ENCODE measurements around the gene MBNL2.

The MBNL2 gene

DNA sequence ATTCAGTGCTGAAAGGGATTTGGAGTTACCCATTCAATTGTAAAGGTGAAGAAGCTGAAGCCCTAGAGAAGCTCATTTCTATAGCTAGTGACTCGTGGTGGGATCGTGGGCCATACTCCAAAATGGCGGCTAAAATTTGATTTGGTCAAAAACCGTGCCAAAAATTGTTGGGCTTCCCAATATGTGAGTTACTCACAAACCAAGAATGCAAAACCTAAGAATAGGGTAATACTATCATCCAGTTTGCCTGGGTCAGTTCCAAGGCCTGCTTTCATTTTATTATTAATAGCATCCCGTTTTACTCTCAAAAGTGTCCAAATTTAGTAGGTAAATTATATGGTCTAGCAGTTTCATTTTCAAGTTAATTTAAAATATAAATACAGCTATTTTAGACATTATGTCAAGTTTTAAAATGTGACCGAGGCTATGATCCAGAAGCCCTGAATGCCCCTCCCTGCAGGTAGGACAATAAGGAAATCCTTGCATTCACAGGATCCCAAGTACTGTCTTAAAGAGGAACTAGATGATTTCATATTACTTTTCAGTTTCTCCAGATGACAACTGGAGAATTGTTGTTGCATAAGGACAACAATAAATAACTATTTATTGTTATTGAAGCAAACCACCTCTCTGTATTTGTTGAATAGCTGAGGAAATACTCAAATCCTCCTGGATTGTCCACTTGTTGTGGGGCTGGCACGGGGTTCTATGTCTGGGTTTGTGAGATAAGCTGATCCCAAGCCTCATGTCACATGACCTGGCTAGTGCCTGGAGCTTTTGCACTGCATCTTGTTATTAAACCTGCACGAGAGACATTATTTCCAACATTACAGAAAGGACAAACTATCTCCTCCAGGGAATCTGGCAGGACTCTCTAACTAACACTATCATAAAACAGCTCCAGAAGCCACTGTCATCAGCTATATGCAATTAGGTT lies 200.3 kb downstream of the MBNL2 start:
- H3K27me3 Mint-ChIP-seq: peaks cover 22% of the 10 kb centered on the region
- H3K4me3 Mint-ChIP-seq: no peak overlapping the region
- H3K4me1 Mint-ChIP-seq (ENCODE audit: low read depth): no peaks in the 10 kb centered on the region
- no peak for DNase-seq
- H3K36me3 Mint-ChIP-seq (ENCODE audit: low read depth): no peaks in the 10 kb centered on the region
- H3K27ac Mint-ChIP-seq: no peak overlapping the region
- no peaks in the 10 kb centered on the region for H3K9me3 Mint-ChIP-seq

DNA sequence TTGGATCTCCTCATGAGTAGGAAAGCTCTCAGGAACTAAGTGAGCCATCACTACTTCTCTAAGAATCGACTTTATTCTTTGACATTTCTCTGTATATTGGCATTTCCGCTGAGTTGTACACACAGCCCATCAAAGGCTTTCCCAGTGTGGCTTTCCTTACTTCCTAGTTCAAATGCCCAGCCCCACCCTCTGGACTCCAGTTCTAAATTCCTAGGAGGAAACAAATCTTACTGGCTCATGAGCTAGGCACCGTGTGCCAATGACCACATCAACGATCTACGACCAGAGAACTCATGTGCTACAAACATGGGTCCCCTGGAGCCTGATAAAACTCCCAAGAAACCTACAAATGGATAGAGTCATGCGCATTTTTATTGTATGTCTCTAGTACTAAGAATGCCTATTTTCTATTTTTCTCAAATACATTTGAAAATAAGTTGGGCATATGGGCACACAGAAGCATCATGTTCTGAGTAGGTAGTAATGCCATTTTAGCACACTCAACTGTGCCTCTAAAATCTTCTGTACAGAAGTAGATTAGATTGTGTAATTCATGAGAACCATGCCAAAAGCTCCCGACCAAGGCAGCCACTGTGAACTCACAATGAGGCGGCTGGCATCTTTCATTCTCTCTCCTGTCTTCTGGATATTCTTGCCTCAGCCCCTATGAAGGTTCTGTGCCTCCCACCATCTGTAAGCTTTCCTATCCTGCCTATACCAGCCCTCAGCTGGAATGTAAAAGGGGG lies 201.3 kb downstream of the MBNL2 start:
- Mint-ChIP-seq H3K27me3 (peaks cover 24% of the 10 kb centered on the region), H3K9me3 (no peaks in the 10 kb centered on the region), H3K4me3 (no peak overlapping the region), H3K4me1 (ENCODE audit: low read depth) (no peaks in the 10 kb centered on the region), H3K36me3 (ENCODE audit: low read depth) (no peaks in the 10 kb centered on the region), H3K27ac (no peak overlapping the region)
- DNase-seq: no peak

DNA sequence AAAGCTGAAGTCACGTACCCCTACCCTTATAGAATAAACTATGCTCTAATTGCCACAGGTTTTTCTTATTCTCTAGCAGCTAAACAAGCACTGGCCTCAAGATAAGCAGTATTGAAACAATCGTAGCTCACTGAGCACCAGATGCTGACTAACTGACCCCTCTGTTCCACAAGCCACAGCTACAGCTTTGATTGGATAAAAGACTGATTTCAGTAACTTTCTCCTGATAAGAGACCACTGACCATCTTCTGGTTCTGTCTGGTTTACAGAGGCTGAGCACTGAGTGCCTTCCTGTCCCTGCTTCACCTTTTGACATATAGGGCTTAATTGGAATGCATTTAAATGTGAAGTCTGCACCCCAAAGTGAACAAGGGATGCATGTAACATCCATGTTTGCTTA lies 203.5 kb downstream of the MBNL2 start:
- Mint-ChIP-seq H3K27me3 (peaks cover 26% of the 10 kb centered on the region), H3K4me3 (no peak overlapping the region), H3K4me1 (ENCODE audit: low read depth) (no peaks in the 10 kb centered on the region), H3K9me3 (no peaks in the 10 kb centered on the region), H3K27ac (no peak overlapping the region), H3K36me3 (ENCODE audit: low read depth) (no peaks in the 10 kb centered on the region)
- DNase-seq: no peak

DNA sequence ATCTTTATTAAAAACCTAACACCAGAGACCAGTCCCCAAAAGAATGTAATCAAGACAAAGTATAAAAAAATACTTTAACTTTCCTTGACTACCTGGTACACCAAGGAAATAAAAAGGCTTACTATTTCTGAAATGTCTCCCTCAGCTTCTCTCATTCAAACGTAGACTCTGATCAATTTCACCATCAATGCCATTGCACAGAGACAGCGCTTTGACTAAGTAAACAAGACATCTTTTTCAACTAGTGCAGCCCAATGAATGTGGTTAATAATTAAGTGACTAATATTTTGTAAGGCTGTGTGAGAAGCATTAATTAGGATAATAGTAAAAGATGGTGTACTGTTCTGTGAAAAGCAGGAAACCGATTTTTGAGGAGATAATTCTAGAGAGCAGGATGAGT lies 204.6 kb downstream of the MBNL2 start:
- Mint-ChIP-seq H3K27ac (no peak overlapping the region), H3K36me3 (ENCODE audit: low read depth) (no peaks in the 10 kb centered on the region), H3K27me3 (peaks cover 26% of the 10 kb centered on the region), H3K4me1 (ENCODE audit: low read depth) (peaks cover 2% of the 10 kb centered on the region), H3K9me3 (no peaks in the 10 kb centered on the region), H3K4me3 (no peak overlapping the region)
- no peak for DNase-seq

DNA sequence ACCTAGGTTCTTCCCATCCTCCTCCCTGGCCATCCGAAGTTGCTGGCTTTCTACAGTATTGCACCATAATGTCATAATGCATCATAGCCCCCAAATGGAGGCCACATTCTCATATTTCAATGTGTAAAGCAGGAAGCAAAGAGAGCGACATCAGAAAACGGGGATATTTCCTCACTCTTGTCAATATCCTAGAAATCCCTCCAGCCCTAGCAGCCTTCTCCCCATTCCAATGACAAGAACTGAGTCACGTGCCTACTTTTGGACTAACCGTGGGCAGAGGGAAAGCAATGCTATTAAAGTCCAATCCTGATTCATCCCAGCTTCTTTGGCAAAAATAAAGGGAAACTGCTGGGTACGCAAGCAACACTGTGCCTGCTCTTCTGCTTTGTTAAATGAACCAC lies 207.5 kb downstream of the MBNL2 start:
- Mint-ChIP-seq H3K4me1 (ENCODE audit: low read depth) (peaks cover 12% of the 10 kb centered on the region), H3K27ac (no peak overlapping the region), H3K36me3 (ENCODE audit: low read depth) (peaks cover 12% of the 10 kb centered on the region), H3K27me3 (peaks cover 20% of the 10 kb centered on the region), H3K4me3 (no peak overlapping the region), H3K9me3 (no peaks in the 10 kb centered on the region)
- no peak for DNase-seq

DNA sequence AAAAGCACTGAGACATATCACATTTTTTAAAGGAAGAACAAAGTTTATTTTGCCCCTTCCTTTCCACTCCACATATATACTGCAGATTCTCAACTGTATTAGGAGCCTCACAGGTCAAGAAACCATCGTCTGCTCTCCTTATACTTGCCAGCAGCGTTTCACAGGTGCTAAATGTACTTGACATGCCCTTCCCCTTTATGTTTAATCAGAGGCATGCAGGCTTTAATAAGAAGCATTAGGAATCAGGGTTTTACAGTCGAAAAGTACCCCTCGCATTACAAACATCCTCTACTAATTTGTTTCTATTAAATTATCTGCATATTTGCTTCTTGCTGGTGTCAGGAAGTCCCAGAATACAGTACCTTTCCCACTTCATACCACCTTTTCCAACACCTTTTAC lies 208.2 kb downstream of the MBNL2 start:
- Mint-ChIP-seq H3K4me1 (ENCODE audit: low read depth) (peaks cover 18% of the 10 kb centered on the region), H3K27ac (no peak overlapping the region), H3K9me3 (no peaks in the 10 kb centered on the region), H3K27me3 (peaks cover 16% of the 10 kb centered on the region), H3K36me3 (ENCODE audit: low read depth) (peaks cover 14% of the 10 kb centered on the region), H3K4me3 (no peak overlapping the region)
- DNase-seq: no peak

DNA sequence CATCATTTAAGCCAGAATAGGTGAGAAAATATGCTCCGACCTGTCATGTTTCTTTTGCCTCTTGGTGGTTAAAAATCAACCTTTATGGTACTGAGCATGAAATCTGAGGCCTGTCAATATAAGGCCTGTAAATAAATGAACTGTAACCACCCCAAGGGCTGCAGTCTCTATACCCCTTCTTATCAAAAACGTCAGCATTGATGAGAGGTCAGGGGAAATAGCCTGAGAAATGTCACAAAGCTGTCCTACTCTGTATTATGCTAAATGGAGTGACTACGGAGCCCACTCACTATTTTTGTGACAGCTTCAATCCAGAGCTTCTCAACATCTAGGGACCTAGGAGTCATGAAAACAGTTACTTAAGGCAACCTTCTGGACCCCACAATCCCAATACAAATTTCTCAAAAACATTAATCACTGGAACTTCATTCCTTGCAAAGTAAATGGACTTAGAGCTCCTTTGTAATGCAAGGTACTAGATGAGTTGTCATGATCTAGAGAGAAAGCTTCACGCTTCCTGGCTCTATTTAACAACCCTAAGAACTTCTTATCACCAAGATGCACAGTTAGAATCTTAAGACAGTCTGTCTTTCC lies 209.1 kb downstream of the MBNL2 start:
- H3K27me3 Mint-ChIP-seq: peaks cover 13% of the 10 kb centered on the region
- no peaks in the 10 kb centered on the region for H3K9me3 Mint-ChIP-seq
- H3K36me3 Mint-ChIP-seq (ENCODE audit: low read depth): peaks cover 14% of the 10 kb centered on the region
- peak overlapping the region; percentile 94 for H3K4me3 Mint-ChIP-seq
- H3K4me1 Mint-ChIP-seq (ENCODE audit: low read depth): peaks cover 25% of the 10 kb centered on the region
- no peak overlapping the region for H3K27ac Mint-ChIP-seq
- DNase-seq: no peak

DNA sequence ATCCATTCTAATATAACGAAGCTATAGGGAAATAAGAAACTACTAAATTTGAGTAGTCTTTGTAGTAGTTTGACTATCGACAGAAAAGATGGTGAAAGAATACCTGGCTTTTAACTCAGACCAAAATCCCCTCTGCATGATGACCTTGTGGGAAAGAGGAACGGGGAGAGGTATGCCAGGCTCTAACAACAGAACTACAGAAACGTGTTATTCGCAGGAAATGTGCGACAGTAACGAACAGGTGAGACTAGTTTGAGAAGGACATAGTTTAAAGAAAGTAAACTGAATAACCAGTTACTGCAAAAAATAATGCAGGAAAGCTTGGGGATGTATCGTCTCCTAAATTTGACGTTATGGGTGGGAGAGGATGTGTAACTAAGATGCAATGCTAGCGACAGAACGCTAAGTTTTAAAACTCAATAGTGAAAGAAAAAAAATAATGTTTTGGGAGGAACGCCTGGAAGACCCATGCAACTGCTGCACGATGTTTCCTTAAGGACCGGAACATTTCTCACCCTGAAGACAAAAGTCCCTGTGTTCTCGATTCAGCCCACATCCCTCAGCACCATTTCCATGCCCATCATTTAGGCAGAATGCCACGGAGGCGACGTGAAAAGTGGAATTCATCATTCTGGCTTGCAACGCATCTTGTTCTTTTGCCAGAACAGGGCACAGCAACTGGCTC lies 210.2 kb downstream of the MBNL2 start:
- Mint-ChIP-seq H3K4me1 (ENCODE audit: low read depth) (peaks cover 34% of the 10 kb centered on the region), H3K27ac (peak overlapping the region; percentile 97), H3K4me3 (peak overlapping the region; percentile 94), H3K9me3 (no peaks in the 10 kb centered on the region), H3K27me3 (peaks cover 8% of the 10 kb centered on the region), H3K36me3 (ENCODE audit: low read depth) (peaks cover 18% of the 10 kb centered on the region)
- DNase-seq: no peak

DNA sequence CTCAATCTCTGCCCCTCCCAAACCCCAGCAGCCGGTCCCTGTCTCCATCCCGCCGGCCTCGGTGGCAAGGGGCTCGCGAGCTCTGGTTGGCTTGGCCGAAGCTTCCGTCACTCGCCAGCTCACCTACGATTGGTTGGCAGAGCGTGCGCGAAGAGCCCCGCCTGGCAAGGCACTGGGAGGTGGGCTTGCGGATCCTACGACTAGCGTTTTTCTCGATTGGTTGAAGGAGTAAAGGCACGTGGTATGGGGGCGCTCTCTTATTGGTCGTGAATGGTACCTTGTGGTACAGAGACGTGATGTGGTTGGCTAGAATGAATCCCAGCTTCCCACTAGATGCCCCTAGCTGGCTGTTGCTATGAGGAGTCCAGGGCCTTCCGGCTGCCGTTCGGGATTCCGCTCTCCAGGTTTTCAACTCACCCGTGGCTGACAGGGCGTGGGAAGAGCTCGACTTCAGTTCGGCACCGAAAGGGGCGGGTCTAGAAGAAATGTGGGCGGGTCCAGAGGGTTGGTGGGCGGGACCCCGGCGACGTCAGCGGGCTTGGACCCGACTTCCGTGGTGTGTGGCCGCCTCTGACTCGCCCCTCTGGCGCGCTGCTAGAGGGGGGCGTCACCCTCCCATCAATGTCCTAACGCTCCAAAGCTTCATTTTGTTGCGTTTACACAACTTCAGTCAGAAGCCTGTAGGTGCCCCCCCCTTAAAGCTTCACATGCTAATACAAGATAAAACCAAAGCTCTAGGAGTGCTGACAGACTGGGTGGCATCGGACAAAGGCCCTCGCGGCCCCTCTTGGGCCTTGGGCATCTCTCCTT lies 211.0 kb downstream of the MBNL2 start:
- Mint-ChIP-seq H3K4me1 (ENCODE audit: low read depth) (peaks cover 34% of the 10 kb centered on the region), H3K4me3 (peak overlapping the region; percentile 94), H3K27ac (peak overlapping the region; percentile 97), H3K27me3 (peaks cover 3% of the 10 kb centered on the region), H3K36me3 (ENCODE audit: low read depth) (peaks cover 18% of the 10 kb centered on the region), H3K9me3 (no peaks in the 10 kb centered on the region)
- DNase-seq: peak; percentile 100

DNA sequence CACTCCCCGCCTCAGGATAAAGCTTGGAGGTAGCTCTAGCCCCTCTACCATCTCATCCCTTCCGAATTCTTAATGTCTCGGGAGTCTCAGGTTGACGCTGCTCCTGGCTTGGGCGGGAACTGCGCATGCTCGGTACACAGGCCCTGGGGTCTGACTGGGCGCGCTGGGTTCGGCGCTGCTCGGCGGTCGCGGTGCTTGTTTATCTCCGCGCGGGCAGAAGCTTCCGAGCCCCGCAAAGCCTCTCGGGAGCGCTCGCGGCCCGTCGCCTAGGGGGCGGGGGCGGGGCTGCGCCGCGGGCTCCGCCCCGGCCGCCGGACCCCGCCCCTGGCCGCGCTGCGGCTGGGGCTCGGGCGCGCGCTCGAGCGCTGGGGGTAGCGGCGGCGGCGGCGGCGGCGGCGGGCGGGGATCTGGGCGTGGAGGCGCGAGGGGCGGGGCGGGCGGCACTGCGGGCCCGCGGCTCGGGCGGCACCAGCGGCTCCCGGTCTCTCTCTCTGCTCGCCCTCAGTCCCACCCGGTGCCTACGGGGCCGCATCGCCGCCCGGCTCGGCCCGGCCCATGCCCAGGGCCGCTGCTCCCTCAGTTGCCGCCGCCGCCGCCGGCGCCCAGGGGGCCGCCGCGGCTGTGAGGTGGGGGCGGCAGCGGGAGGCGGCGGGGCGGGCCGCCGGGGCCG lies 211.7 kb downstream of the MBNL2 start, which contains the start of gene RAP2A:
TSS of gene RAP2A (plus strand) at position 443 of the 670 bp plus-strand sequence. CDS start 302 bp downstream, outside the sequence.
- H3K4me3 Mint-ChIP-seq: peak within 1 kb of the TSS; percentile 94
- H3K27ac Mint-ChIP-seq: peak within 1 kb of the TSS; percentile 97
- no peaks in the 10 kb centered on the region for H3K9me3 Mint-ChIP-seq
- peak; percentile 90 for DNase-seq
- peaks cover 3% of the 10 kb centered on the region for H3K27me3 Mint-ChIP-seq
- H3K36me3 Mint-ChIP-seq (ENCODE audit: low read depth): peaks cover 18% of the 10 kb centered on the region
- H3K4me1 Mint-ChIP-seq (ENCODE audit: low read depth): peaks cover 34% of the 10 kb centered on the region

DNA sequence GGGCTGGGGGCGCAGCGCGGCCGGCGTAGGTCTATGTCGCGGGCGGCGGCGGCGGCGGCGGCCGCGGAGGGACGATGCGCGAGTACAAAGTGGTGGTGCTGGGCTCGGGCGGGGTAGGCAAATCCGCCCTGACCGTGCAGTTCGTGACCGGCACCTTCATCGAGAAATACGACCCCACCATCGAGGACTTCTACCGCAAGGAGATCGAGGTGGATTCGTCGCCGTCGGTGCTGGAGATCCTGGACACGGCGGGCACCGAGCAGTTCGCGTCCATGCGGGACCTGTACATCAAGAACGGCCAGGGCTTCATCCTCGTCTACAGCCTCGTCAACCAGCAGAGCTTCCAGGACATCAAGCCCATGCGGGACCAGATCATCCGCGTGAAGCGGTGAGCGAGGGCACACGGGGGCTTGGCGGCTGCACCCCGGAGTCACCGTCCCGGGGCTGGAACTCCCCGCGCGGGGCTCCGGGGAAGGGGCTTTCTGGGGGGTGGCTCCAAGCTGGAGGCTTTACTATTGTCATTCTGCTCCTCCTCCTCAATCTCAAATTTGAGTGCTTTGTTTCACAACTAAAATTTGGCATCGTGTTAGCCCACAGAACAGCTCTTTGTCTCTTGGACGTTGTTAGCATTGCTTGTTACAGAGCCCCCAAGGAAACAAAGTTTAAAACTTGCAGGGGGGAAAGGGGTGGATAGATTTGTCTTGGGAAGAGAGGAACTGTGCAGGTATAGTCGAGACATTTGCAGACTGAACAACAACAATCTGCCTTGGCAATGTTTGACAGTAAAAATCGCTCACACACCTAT lies 212.5 kb downstream of the MBNL2 start:
- peaks cover 18% of the 10 kb centered on the region for H3K36me3 Mint-ChIP-seq (ENCODE audit: low read depth)
- no peaks in the 10 kb centered on the region for H3K9me3 Mint-ChIP-seq
- H3K4me1 Mint-ChIP-seq (ENCODE audit: low read depth): peaks cover 34% of the 10 kb centered on the region
- DNase-seq: peak; percentile 69
- peaks cover 3% of the 10 kb centered on the region for H3K27me3 Mint-ChIP-seq
- H3K4me3 Mint-ChIP-seq: peak overlapping the region; percentile 84
- peak overlapping the region; percentile 82 for H3K27ac Mint-ChIP-seq

DNA sequence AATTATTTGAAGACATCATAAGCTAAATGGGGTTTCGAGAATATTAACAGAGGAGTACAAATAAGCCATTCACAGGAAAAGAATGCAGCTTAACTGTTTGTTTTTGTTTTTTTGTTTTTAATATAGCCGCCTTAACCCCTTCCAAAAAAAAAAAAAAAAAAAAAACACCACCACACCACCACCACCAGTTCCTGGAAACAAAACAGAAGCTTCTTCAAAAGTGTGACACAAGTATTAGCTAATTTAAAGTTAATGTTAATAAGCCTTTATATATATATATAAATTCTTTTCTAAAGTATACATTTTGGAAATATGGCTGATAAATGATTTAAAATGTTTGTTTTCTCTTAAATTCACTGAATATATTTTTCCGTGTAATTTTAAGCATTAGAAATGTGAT lies 213.2 kb downstream of the MBNL2 start:
- peak overlapping the region; percentile 84 for H3K4me3 Mint-ChIP-seq
- peaks cover 18% of the 10 kb centered on the region for H3K36me3 Mint-ChIP-seq (ENCODE audit: low read depth)
- H3K27me3 Mint-ChIP-seq: no peaks in the 10 kb centered on the region
- H3K4me1 Mint-ChIP-seq (ENCODE audit: low read depth): peaks cover 34% of the 10 kb centered on the region
- H3K9me3 Mint-ChIP-seq: no peaks in the 10 kb centered on the region
- H3K27ac Mint-ChIP-seq: no peak overlapping the region
- DNase-seq: no peak
